CD4-positive, alpha-beta T cell treated with Interleukin-21 for 1 hour (primary cell): Measurements from ENCODE around the gene ISCU.
"Not testable (repeated sequence)": the region's sequence is repeated elsewhere in the genome, so short reads cannot be mapped to it uniquely, and the experiment has no call there.

Experiments
- DNase-seq: peaks from one replicate; pipeline ENCODE4 v3.0.0-alpha.2; 2020

Gene ISCU

DNA sequence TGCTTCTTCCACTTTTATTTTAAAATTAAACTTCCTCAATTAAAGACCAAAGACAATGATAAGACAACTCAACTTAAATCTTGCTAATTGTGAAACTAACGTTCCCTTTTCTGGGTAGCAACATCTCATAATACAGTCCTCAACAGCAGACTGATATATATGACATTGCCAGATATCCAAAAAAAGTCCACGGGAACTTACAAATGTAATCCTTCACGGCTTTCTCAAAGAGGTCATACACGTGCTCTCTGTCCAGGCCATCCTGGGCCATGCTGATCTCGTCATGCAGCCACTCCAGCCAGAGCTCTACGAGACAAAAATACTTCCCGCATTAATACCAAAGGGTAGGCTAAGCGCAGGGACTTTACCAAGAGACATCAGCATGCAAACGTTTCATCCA, 14.7 kb upstream of the ISCU start:
- no peak for DNase-seq

DNA sequence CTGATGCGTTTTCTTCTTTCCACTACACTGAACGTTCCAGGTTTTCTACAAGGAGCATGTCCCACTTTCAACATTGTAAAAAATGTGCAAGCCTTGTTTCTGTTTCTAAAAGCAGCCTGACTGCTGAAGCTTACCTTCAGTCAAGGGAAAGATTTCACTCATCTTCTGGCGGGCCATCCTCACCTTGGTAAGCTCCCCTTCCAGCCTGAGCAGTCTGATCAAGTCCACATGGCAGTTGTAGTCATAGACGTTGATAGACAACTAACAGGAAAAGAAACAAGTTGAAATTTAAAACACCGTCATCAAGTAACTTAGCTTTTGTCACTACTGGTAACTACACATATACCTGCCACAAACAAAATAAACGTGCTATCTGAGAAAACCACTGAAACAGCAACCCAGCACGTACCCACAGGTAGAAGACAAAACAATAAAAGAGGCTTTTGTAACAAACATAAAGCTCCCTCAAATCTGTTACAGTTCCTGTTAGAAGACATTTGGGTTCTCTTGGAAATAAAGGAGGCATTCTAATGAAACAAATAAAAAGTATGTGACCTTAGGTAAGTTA, 13.4 kb upstream of the ISCU start:
- no peak for DNase-seq

DNA sequence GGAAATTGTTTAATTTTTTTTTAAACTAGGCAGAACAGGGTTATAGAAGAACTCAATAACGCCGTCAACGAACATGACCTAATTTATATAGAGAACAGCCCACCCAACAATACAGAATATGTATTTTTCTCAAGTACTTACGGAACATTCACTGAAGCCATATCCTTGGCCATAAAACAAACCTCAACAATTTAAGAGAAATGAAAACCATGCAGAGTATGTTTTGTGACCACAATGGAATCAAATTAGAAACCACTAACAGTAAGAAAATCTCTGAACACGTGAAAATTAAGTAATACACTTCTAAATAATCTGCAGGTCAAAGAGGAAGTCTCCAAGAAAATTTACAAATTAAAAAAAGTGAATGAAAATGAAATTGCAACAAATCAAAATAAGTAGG, 10.9 kb upstream of the ISCU start:
- DNase-seq, result no peak

DNA sequence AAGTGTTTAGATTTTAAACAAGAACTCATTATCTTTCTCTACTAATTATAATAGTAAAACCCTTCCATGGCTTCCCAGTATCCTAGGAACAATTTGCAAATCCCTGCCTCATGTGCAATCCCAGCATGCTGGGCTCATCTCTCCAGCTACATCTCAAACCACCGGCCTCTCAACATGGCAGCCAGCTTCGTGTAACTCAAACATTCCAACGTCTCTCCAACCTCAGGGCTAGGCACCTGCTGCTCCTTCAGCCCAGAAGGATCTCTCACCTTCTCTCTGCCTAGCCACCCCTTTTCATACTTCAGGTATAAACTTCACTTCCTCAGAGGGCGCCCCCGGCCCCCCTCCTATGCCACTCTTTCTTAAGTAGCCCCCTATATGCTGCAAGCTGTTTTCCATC, 8.6 kb upstream of the ISCU start:
- no peak for DNase-seq

DNA sequence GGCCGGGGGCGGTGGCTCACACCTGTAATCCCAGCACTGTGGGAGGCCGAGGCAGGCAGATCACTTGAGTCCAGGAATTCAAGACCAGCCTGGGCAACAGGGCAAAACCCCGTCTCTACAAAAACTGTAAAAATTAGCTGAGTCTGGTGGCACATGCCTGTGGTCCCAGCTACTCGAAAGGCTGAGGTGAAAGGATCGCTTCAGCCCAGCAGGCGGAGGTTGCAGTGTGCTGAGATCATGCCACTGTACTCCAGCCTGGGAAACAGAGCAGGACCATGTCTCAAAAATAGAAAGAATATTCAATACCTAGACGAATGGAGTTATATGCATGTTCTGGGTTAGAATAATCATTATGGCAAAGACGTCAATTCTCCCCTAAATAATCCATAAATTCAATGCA, 7.0 kb upstream of the ISCU start:
- not testable (repeated sequence) for DNase-seq

DNA sequence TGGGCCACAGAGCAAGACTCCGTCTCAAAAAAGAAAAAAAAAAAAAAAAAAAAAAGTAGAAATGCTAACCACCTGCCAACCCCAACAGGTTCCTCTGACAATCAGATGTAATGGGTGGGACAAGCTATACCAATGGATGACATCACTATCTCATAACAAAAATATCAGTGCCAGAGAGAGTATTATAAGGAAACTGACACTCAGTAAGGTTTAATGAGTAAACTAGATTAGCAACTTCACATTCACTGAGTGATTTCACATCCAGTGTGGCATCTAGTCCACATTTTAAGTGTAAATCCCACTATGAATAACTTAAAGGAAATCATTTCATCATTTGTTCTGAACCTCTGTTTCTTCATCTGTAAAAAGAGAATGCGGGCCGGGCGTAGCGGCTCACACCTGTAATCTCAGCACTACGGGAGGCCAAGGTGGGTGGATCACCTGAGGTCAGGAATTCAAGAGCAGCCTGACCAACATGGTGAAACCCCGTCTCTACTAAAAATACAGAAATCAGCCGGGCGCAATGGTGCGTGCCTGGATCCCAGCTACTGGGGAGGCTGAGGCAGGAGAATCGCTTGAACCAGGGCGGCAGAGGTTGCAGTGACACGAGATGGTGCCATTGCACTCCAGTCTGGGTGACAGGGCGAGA, 3.3 kb upstream of the ISCU start:
- DNase-seq, result no peak

DNA sequence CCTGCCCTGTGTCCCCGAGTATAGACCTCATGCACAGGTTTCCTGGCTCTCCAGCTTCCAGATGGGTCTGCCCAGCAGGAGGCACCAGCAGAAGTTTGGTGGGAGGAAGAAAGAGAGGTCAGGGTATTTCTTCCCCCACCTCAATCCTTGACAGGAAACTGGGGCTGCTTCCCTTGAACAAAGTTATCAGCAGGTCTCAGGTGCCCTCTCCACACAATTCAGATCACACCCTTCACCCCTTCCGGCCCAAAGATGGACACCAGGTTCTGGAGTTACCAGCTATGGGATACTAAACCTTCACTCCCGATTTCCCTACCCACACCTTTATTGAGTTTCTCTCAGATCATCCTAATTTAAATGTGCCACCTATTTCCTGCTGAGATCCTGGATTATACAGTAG, 2.6 kb upstream of the ISCU start:
- no peak for DNase-seq

DNA sequence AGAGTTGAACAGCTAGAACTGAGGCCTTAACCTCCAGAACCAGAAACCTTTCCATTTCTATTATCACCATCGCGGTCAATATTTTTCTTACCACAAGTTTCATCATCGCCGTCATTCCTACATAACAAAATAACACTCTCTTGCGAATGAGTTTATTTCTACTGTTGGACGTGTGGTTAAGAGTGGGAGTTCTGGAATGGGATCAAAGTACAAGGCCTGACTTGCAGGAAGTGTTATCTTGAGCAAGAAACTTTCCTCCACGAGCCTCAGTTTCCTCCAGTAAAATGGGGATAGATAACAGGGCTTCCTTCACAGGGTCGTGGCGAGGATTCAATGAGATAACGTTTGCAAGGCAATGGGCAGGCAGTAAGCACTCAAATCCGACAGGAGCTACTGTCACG, 2.1 kb upstream of the ISCU start:
- no peak for DNase-seq

DNA sequence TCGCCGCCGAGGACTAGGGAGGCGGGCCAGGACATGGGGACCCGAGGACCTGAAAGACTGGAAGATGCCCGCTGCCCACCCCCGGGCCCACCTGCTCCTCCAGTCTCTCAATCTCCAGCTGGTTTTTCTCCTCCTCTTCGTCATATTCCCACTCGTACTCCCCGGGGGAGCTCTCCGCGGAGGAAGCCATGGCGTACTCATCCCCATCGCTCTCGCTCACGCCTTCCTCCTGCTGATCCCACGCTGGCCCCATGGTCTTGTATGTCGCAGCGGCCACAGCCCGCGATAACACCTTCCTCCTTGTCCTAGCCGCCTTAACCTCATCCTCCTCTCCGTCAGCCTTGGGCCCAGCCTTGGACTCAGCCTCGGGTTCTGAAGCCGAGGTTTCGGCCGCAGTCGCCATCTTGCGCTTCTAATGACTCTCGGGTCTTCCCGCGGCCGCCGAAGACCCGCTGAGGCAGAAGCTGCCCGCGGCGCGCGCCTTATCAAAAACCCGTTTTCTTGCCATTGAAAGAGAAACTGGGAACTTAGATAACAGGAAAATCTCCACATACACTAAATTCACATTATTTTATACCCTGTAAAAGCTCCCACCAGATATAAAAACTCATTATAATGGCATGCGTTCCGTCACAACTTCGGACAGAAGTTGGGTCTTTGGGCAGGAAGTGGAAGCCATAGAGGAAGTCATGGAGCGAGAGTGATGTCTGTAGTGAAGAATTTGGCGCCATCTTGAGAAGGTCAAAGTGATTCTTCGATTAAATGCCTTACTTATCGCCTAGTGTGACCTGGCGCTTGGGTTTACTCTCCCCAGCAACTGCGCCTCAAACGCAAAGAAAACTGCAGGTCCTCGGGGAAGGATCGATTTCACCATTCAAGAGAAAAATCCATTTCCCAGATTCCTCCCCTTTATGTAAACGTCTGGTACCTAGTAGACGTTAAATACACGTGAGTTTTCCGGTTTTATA, 1.4 kb upstream of the ISCU start, which contains the start of gene SART3:
SART3 (minus strand) TSS at position 422 of the 968 bp plus-strand sequence; CDS start at position 403, 19 bp downstream.
- peak; percentile 91 for DNase-seq

DNA sequence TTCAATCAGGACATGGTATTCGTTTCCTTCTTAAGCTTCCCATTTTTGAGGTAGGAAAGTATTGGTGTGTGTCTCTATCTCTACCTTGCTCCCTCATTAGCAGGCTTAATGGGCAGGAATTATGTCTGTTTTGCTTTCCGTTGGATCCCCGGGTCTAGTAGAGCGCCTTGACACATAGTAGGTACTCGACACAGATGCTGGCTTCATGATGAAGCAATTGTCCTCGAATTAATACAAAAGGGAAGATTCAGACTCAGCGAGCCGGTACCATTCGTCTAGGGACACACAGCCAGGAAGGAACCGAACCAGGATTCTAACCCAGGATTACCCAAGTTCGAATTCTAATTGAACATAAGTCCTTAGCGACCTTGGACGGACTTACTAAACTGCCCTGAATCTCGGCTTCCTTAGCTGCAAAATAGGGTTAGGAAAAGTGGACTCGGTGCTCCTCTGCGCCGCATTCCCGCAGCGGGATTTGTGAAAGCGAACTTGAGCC, 496 bp upstream of the ISCU start:
- no peak for DNase-seq

DNA sequence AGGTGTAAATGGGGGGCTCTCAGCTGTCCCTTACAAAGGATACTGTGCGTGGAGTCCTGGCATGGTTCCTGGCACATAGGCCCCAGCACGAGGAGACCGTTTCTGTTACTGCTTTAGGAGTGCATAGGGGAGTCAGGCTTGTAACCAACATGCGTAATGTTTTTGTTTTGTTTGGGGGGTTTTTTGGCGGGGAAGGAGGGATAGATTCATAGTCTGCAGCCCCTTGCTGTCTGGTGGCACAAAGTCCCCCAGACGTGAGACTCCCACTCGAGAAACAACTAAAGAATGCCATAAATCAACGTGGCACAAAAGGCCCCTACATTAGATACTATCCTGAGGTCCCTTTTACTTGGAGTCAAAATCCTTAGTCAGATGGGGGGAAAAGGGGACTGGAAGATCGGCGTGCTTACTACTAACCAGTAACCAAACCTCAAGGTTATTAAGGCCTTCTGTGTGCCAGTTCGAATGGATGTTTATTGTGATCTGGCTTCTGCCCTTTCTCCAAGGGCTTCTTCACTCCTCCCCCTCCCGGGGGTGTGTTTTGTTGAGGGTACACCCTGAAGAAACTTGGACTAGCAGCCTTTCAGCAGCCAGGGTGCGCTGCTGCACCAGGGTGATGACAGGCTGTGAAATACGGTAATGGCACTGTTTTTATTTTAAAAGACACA, 874 bp downstream of the ISCU start:
- DNase-seq, result peak; percentile 91

DNA sequence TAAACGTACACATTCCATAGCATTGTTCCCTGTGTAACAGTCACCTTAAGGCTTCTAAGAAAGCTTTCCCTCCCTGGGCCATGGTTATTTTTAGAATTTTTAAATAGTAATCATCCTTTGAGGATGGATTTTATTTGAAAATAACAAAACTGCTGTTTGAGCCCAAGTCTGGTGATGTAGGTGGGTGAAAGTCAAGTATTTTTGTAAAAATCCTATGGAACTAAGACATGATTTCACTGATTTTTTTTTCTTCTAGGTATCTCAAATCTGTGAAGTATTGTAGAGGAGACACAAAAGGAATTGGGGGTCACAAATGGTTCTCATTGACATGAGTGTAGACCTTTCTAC, 1.4 kb downstream of the ISCU start:
- DNase-seq, result no peak

DNA sequence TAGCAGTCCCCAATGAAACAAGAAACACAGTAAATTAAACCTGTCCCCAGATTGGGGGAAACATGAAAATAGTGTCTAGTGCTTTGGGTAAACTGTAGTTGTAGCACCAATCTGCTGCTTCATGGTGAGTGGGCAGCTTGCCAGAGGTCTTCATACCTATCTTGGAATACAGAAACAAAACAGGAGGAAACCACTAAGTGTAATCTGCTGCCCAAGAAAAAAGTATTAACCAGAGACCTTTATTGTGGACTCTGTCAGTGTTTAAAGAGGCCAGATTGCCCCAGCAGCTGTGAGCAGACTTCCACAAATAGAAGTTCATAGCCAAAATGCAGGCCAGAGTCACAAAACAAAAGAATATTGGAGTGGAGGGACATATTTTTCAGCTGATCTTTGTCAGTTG, 2.3 kb downstream of the ISCU start:
- DNase-seq, result no peak

DNA sequence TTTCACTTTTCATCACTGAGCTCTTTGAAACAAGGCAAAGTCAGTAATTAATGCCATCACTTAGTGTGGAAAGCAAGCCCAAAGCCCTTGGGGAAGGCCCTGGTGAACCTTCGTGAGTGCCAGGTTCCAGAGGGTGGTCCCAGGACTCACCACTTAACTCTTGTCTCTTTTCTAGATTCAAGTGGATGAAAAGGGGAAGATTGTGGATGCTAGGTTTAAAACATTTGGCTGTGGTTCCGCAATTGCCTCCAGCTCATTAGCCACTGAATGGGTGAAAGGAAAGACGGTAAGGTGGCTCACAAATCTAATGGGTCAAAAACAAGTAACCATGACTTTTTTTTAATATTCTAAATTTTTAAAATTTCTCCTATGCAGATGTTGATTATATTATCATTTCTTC, 2.8 kb downstream of the ISCU start:
- no peak for DNase-seq

DNA sequence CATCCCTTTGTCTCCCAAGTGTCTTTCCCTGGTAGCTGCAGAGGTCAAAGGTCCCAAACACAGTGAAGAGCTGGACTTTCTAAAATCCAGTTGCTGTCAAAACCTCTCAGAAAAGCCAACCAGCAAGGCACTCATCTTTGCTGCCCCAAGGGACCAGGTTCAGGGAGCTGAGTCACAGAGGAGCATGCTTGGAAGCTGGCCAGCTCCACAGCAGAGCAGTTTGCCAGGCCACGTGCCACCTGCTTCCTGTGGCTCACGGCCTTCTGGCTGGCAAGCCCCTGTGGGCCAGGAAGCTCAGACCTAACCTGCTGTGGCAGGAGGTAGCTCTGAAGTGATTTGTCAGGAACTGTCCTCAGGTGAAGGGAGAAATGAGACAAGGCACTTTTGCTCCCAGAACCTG, 3.6 kb downstream of the ISCU start:
- peak; percentile 60 for DNase-seq

DNA sequence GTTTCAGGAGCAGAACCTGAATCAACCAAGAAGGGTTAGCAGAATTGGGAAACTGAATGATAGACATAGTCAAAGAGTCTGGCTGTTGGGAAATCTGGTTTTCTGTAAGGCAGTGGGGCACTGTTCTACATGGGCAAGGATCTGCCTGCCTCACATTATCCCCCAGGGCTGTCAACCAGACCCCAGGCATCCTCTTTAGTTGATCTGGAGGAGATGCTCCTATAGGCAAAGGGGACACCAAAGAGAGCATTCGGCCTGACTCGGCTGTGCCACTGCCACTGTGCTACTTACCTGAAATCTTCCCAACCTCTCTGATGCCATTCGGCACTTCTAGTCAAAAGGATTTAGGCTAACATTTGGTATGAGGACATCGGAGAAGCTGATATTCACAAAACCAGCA, 4.1 kb downstream of the ISCU start:
- DNase-seq, result no peak

DNA sequence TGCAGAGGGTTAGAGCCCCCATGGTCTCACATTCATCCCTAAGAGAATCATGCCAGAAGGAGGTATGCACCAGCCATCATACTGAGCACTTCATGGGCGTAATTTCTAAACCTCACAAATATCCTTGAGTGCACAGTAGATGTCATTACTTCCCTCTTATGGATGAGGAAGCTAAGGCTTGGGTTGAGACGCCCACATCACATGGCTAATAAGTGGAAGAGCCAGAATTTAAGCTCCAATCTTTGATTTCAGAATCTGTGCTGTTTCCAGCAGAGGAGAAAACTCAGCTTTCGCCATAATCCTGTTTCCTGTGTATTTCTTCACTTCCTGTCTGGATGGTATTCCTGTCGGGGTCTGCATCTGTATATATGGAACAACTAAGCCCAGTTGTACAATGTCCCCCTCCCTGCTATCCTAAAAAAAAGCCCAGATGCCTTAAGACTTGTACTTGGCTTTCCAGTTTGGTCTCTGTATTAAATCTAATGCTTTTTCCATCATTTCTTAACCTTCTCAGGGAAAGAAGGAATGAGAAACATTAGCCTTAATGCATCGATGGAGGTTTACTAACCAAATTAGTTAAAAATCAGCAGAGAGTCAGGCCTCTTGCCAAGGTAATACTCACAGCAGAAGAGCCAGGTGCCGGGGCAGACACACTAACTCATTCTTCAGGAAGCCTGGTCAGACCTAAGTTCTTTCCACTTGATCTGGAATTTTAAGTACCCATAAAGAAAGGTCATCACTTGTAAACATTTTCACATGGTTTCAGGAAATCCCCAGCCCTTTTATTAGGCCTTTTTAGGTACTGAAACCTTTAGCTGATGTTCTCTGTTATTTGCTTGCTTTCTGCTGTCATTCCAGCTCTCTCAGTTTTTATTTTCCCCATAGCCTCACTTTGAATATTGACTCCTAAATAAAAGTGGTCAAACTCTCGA, 5.3 kb downstream of the ISCU start:
- no peak for DNase-seq

DNA sequence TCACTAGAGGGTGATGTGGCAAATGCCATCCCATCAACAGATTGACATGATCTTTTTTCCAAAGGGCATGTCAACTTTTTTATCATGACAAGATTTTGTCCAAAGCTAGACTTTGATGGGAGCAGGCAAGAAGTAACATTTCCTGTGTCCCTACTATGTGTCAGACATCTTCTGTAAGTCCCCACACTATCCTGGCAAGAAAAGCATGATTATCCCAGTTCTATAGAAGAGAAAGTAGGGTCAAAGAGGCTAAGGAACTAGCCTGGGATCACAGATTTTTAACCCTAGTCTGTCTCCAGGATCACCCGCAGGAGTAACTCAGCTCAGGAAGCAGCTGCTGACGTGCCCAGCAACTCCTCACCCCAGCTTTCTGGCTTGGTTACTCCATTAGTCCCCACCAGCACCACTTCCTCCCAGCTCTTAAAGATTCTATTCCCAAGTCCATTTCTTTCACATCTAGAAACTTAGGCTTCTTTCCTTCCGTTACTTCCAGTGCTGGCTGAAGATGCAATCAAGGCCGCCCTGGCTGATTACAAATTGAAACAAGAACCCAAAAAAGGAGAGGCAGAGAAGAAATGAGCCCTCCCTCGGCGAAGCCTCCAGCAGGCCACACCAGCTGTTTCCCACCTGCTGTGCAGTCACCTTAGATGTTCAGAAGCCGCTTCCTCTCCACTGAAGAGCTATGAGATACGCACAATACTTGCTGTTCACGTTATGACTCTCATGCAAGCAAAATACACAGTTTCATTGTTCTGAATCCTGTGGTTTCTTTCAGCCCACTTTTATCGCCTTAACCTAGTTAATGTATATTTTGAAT, 6.2 kb downstream of the ISCU start:
- peak; percentile 71 for DNase-seq

DNA sequence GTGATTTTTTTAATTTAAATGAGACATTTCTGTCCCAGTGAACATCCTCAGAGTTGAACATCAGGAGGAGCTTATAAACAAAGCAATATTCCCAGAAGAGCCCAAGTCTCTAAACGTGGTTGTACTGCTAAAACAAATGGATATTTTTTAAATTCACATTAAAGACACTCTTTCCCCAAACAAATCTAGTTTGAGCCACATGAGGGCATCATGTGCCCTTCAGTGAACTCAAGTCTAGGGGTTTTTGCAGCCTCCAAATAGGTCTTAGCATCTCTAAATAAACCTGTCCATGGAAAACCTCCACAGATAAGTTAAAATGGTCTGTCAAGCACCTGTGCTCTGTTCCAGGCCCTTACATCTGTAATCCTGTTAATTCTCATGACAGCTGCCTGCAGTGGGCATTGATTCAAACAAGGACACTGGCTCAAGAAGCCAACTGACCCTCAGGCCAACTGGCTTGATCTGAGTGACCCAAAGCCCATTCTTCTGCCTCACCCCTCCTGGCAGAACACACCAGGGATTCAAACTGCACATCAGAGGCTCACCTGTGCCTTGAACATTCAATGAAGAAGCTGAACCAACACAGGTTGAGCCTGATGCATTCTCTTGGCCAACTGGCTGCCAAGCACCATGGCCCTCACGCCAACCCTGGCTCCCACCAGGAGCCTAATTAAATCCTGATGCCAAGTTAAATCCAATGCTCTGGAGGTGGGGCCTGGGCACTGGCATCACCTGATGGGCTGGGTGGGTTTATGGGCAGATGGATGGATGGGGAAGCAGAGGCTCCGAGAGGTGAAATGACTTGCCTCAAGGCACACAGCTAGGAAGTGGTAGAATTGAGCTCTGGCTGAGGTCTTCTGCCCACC, 8.6 kb downstream of the ISCU start:
- no peak for DNase-seq

DNA sequence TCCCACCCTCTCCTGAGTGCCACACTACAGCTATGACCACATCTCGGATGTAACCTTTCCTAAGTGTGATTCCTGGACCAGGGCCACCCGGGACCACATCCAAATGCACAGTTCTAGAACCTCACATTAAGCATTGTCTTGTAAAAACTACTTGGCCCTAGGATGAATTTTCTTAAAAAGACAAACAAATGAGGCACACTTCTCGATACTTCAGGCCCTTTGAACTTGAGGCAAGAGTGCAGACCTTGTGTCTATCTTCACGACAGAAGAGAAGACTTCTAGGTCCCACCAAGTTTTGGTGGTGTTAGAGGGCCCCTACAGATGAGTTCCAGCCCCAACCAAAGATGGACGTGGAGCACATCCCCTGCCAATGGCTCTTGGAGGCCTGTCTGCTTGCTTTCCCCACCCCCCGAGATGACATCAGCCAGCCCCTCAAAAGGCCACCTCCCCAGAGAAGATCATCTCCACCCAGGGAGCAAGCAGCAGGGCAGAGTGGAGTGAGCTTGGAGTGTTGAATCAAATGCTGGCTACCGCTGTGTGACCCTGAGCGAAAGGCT, 9.3 kb downstream of the ISCU start:
- DNase-seq, result no peak
